ENCODE data around the gene FAM156A.
"Not testable (repeated sequence)": the region's sequence is repeated elsewhere in the genome, so short reads cannot be mapped to it uniquely, and the experiment has no call there.

The FAM156A gene

GRCh38 chrX:52935470-52935784 is 22.9 kb downstream of the FAM156A start:
- DNase-seq (ENCODE audit: insufficient read length): not testable (repeated sequence)
- FAIRE-seq: peak; percentile 93

DNA sequence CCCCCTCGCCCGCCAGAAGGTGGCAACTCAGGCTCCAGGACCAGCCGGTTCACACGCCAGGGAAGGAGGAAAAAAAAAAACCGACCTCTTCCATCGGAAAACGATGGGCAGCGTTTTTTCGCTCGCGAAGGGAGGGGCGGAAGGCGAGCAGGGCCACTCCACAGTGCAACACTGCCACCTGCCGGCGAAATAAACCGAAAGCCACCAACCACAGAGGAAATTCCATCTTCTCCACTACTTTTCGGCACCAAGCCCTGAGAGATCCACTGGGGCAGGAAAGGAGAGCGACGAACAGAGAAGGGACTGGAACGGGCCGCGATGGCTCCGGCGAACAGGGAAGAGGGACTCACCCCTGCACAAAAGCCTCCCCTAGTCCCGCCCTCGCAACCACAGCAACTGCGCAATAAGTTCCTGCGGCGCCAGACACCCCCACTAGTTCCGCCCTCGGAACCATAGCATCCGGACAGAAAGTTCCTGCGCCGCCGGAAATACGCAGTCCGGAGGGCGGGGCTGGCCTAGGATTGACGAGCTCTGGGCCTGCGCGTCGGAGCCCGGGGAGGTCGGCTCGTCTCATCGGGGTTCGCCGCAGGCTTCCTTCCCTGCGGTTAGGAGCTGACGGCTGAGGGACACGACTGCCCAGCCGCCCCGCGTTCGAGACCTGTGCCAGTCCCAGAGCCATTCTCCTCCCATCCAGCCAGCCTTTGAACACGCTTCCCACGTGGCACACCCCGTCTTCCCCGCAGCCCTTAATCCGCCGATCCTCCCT is 23.4 kb downstream of the FAM156A start:
- DNase-seq (ENCODE audit: insufficient read length) (peak; percentile 83), FAIRE-seq (no peak)
- TF ChIP-seq POLR2A (IDR thresholded peaks at IDR 0.05; ENCODE audit: low read depth, low read length): peak; percentile 69; the same call in 1 of the 2 replicates
- no peak for TF ChIP-seq TAF1 (IDR thresholded peaks at IDR 0.05; ENCODE audit: borderline replicate concordance, low read depth, low read length)
- peak; percentile 56; the same call in 1 of the 2 replicates for TF ChIP-seq POLR2AphosphoS5 (IDR thresholded peaks at IDR 0.05; ENCODE audit: low read depth, low read length)

DNA sequence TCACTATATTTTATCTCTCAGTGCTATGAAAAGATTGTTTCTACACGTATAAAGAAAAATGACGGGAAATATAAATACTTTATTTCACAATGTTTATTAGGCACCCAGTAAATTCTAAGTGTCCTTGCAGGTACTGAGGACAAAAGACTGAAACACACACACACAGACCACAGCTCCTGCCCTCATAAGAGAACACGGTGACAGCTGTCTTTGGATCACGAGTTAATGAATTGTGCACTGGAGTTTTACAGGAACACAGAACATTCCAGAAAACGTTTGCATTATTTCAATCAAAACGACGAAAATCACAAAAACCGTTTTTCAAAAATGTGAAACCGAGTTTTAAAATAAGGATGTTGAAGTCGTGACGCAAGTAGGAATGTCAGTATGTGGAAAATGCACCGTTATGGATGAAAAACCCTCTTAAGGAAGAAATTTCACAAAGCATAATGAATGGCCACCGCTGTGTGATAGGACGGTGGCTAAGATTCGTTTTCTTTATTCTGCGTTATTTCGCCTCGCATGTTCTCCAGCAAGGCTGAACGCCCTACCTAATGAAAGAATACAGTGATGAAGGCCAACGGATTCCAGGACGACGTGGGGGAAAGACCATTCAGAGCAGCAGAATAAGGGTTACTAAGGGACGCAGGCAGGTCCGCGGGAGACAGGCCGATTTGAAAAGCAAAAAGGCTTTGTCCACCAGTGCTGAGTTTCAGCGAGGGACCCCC is 24.2 kb downstream of the FAM156A start:
- TF ChIP-seq POLR2AphosphoS5 (IDR thresholded peaks at IDR 0.05; ENCODE audit: low read depth, low read length): no peak
- TF ChIP-seq TAF1 (IDR thresholded peaks at IDR 0.05; ENCODE audit: borderline replicate concordance, low read depth, low read length): no peak
- TF ChIP-seq POLR2A (IDR thresholded peaks at IDR 0.05; ENCODE audit: low read depth, low read length): no peak
- FAIRE-seq: no peak
- no peak for DNase-seq (ENCODE audit: insufficient read length)

GRCh38 chrX:52933213-52933612 is 25.1 kb downstream of the FAM156A start:
- no peak for TF ChIP-seq TAF1 (IDR thresholded peaks at IDR 0.05; ENCODE audit: borderline replicate concordance, low read depth, low read length)
- FAIRE-seq: no peak
- DNase-seq (ENCODE audit: insufficient read length): no peak

DNA sequence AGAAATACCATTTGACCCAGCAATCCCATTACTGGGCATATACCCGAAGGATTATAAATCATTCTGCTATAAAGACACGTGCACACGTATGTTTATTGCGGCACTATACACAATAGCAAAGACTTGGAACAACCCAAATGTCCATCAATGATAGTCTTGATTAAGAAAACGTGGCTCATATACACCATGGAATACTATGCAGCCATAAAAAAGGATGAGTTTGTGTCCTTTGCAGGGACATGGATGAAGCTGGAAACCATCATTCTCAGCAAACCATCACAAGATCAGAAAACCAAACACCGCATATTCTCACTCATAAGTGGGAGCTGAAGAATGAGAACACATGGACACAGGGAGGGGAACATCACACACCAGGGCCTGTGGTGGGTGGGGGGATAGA is 28.1 kb downstream of the FAM156A start:
- not testable (repeated sequence) for FAIRE-seq; DNase-seq (ENCODE audit: insufficient read length)

GRCh38 chrX:52923781-52924241 is 34.5 kb downstream of the FAM156A start:
- DNase-seq (ENCODE audit: insufficient read length) (no peak), FAIRE-seq (peak; percentile 83)
- no peak for TF ChIP-seq TAF1 (IDR thresholded peaks at IDR 0.05; ENCODE audit: borderline replicate concordance, low read depth, low read length)
- no peak for TF ChIP-seq POLR2A (IDR thresholded peaks at IDR 0.05; ENCODE audit: low read depth, low read length)
- TF ChIP-seq POLR2AphosphoS5 (IDR thresholded peaks at IDR 0.05; ENCODE audit: low read depth, low read length): no peak

DNA sequence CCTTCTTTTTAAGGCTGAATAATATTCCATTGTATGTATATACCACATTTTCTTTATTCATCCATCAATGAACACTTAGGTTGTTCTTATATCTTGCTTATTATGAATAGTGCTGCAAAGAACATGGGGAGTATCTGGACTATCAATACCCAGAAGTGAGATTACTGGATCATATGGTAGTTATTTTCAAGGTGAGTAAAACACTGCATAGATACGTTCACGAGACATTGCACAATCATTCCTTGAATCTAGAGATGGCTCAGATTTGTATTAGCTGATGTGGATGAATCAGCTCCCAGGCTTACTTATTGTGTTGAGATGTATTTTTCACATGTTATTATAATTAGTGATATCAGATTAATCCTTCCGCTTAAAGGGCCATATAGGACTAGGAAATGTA is 43.6 kb downstream of the FAM156A start:
- not testable (repeated sequence) for FAIRE-seq; DNase-seq (ENCODE audit: insufficient read length)

GRCh38 chrX:52913681-52914080 is 44.6 kb downstream of the FAM156A start:
- DNase-seq (ENCODE audit: insufficient read length); FAIRE-seq: not testable (repeated sequence)

GRCh38 chrX:52909313-52909969 is 48.9 kb downstream of the FAM156A start:
- not testable (repeated sequence) for DNase-seq (ENCODE audit: insufficient read length); FAIRE-seq

GRCh38 chrX:52907900-52908299 is 50.4 kb downstream of the FAM156A start:
- not testable (repeated sequence) for DNase-seq (ENCODE audit: insufficient read length); FAIRE-seq

DNA sequence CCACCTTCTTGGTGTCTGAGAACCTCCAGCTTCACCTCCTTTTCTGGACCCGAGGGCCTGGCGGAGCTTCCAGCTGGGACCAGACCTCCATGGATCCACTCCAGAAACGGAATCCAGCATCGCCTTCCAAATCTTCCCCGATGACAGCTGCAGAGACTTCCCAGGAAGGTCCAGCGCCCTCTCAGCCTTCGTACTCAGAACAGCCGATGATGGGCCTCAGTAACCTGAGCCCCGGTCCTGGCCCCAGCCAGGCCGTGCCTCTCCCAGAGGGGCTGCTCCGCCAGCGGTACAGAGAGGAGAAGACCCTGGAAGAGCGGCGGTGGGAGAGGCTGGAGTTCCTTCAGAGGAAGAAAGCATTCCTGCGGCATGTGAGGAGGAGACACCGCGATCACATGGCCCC is 51.2 kb downstream of the FAM156A start:
- DNase-seq (ENCODE audit: insufficient read length); FAIRE-seq: not testable (repeated sequence)

DNA sequence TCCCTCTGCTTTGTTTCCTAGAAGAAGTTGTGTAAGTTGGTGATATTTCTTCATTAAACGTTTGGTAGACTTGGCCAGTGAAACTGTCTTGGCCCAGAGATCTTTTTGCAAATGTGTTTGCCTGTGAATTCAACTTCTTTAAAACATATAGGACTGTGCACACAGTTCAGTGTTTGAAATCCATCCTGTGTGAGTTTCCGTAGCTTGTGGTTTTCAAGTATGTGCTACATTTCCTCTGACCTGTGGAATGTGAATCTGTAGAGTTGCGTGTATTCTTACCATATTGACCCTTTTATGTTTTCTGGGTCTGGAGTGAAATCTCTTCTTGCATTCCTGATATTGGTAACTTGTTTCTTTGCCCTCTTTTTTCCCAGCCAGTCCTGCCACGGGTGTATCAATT is 52.2 kb downstream of the FAM156A start:
- FAIRE-seq; DNase-seq (ENCODE audit: insufficient read length): not testable (repeated sequence)

DNA sequence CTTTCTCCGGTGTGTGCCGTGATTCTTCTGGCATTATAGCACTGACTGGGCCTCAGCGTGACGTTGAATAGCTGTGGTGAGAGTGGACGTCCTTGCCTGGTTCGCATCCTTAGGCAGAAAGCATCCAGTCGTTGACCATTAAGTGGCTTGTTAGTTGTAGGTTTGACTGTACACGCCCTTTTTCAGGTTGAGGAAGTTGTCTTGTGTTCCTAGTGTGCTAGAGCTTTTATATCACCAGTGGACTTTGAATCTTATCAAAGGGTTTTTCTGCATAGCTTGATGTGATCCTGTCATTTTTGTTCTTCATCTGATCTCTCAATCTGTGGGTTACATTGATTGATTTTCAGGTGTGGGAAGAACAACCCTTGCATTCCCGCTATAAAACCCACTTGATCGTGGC is 52.8 kb downstream of the FAM156A start:
- FAIRE-seq; DNase-seq (ENCODE audit: insufficient read length): not testable (repeated sequence)

All from GM12892 (cell line).